Keratinocyte (primary cell): ENCODE results near the gene BMAL2. TPM values are rescaled to one million over a fixed set of nuclear protein-coding genes. Genes with fewer than 3 reads are reported as not detected.

ENCODE experiments used
- DNase-seq: peaks from one replicate; pipeline ENCODE4 v3.0.0-alpha.2; 2011; ENCODE audit warnings: low read depth, missing footprints, low spot score
- FAIRE-seq: peaks from 2 replicates; lab custom pipeline; 2011; peaks lifted over from hg19 to GRCh38; lab: Jason Lieb, UNC
- H2AFZ ChIP-seq: 2 replicates; pipeline ENCODE4 v1.6.0; 2012; ENCODE audit warnings: low read length, control low read depth, inconsistent platforms; ENCODE audit not compliant: control insufficient read depth
- H3K27ac ChIP-seq: 2 replicates; pipeline ENCODE4 v1.5.1; 2011; ENCODE audit warnings: low read length; ENCODE audit not compliant: control insufficient read depth, insufficient read depth
- H3K27me3 ChIP-seq: 3 replicates; pipeline ENCODE4 v1.6.0; 2011; ENCODE audit warnings: low read length; ENCODE audit not compliant: control insufficient read depth, insufficient read depth; ENCODE audit errors: extremely low read depth
- H3K36me3 ChIP-seq, 2 experiments: 2 replicates in 1 of 2; 3 replicates in 1 of 2; pipeline ENCODE4 v1.5.1; 2011; ENCODE audit warnings: low read length in 2 of 2, mild to moderate bottlenecking in 1 of 2; ENCODE audit not compliant: control insufficient read depth in 2 of 2, insufficient read depth in 2 of 2; ENCODE audit errors: extremely low read depth in 1 of 2
- H3K4me1 ChIP-seq: 3 replicates; pipeline ENCODE4 v1.5.1; 2011; ENCODE audit warnings: low read length; ENCODE audit not compliant: control insufficient read depth, insufficient read depth; ENCODE audit errors: extremely low read depth
- H3K4me2 ChIP-seq: 3 replicates; pipeline ENCODE4 v1.6.0; 2011; ENCODE audit warnings: low read depth, low read length; ENCODE audit not compliant: control insufficient read depth, insufficient read depth; ENCODE audit errors: extremely low read depth
- H3K4me3 ChIP-seq, 3 experiments: fragments of 200-600 bp in 1 of 3; sonication (generic) in 1 of 3; 2 replicates in 2 of 3; 3 replicates in 1 of 3; pipeline ENCODE4 v1.5.1; 2011 to 2016; ENCODE audit warnings: low read length in 3 of 3, mild to moderate bottlenecking in 3 of 3, control low read depth in 2 of 3, inconsistent platforms in 1 of 3, low read depth in 1 of 3, mixed read lengths in 1 of 3, mixed run types in 1 of 3, moderate library complexity in 1 of 3; ENCODE audit not compliant: control insufficient read depth in 2 of 3, insufficient read depth in 2 of 3; ENCODE audit errors: extremely low read depth in 1 of 3
- H3K79me2 ChIP-seq: 2 replicates; pipeline ENCODE4 v1.6.0; 2012; ENCODE audit warnings: low read length; ENCODE audit not compliant: control insufficient read depth, insufficient read depth
- H3K9ac ChIP-seq: 3 replicates; pipeline ENCODE4 v1.6.0; 2011; ENCODE audit warnings: low read length; ENCODE audit not compliant: control insufficient read depth, insufficient read depth; ENCODE audit errors: extremely low read depth
- H3K9me1 ChIP-seq: 3 replicates; pipeline ENCODE4 v1.6.0; 2011; ENCODE audit warnings: low read length; ENCODE audit not compliant: control insufficient read depth, insufficient read depth; ENCODE audit errors: extremely low read depth
- H3K9me3 ChIP-seq: 2 replicates; pipeline ENCODE4 v1.5.1; 2012; ENCODE audit warnings: low read depth, low read length; ENCODE audit not compliant: control insufficient read depth
- H4K20me1 ChIP-seq: 3 replicates; pipeline ENCODE4 v1.6.0; 2011; ENCODE audit warnings: low read length; ENCODE audit not compliant: control insufficient read depth, insufficient read depth; ENCODE audit errors: extremely low read depth
- CTCF ChIP-seq, 3 experiments: IDR thresholded peaks in 1 of 3; conservative IDR thresholded peaks in 1 of 3; optimal IDR thresholded peaks in 1 of 3; 2 replicates in 2 of 3; 3 replicates in 1 of 3; pipeline versions ENCODE3 to v1.5.1; 2011; ENCODE audit warnings: low read length in 3 of 3, mild to moderate bottlenecking in 3 of 3, moderate library complexity in 2 of 3, control low read depth in 1 of 3, inconsistent platforms in 1 of 3; ENCODE audit not compliant: insufficient read depth in 2 of 3; ENCODE audit errors: extremely low read depth in 1 of 3
- EZH2 ChIP-seq: IDR thresholded peaks from one replicate; pipeline ENCODE4 v1.6.1; 2012; ENCODE audit warnings: inconsistent platforms, mild to moderate bottlenecking, low read length, moderate library complexity
- dilution Hi-C: fragments of 300-500 bp; cut with MboI; formaldehyde crosslinking; loops from one replicate; pipeline ENCODE4 v1.7.0; 2020; ENCODE audit warnings: low sequenced_read_pairs; ENCODE audit not compliant: extremely low pct_ligation_motif_present
- polyA plus RNA-seq, 5 experiments: library from polyadenylated mRNA; depleted of rRNA in 3 of 5; stranded (reverse) in 3 of 5; stranded (forward) in 1 of 5; unstranded in 1 of 5; fragments of >200 nt; gene quantifications; 1 replicate in 1 of 5; 2 replicates in 3 of 5; 3 replicates in 1 of 5; pipeline versions ENCODE4 v1.2.1 to v1.2.3, GENCODE V29; 2011 to 2012; ENCODE audit warnings: missing spikeins in 2 of 5, low read depth in 1 of 5, low replicate concordance in 1 of 5

The BMAL2 gene
- polyA plus RNA-seq, 1 donor (not counting 4 experiments of a cell fraction or from before 2014, with no cell fraction given) = 33.6 TPM

- Histone ChIP-seq H3K36me3 (peaks cover 0 to 1% of the 10 kb centered on the region in 2 experiments), H3K27me3 (no peaks in the 10 kb centered on the region), H4K20me1 (no peaks in the 10 kb centered on the region), H2AFZ (no peak overlapping the region), H3K4me1 (peaks cover 78% of the 10 kb centered on the region), H3K9ac (no peak overlapping the region), H3K4me3 (no peak overlapping the region), H3K27ac (peak overlapping the region; percentile 97), H3K9me3 (no peaks in the 10 kb centered on the region), H3K79me2 (peaks cover 83% of the 10 kb centered on the region), H3K9me1 (no peaks in the 10 kb centered on the region), H3K4me2 (no peak overlapping the region)
- no peak for DNase-seq
- dilution Hi-C loops = no loop called here
- TF ChIP-seq EZH2 (no peak), CTCF (optimal IDR thresholded peaks at IDR 0.05 in 1 of 3, IDR thresholded peaks at IDR 0.05 in 1 of 3, conservative IDR thresholded peaks at IDR 0.05 in 1 of 3; ENCODE audit: extremely low read depth in 1 of 3, insufficient read depth in 2 of 3, low read length in 3 of 3) (no peak)
- peak; percentile 76 for FAIRE-seq
Measured at GRCh38 chr12:27338473-27338872, 5.8 kb downstream of the BMAL2 start.

GRCh38 chr12:27340971-27341370, 8.3 kb downstream of the BMAL2 start:
- Histone ChIP-seq H3K4me2 (peak overlapping the region; percentile 31), H3K27ac (peak overlapping the region; percentile 97), H3K79me2 (peaks cover 78% of the 10 kb centered on the region), H3K9ac (no peak overlapping the region), H3K36me3 (peaks cover 0 to 1% of the 10 kb centered on the region in 2 experiments), H3K9me3 (no peaks in the 10 kb centered on the region), H3K27me3 (no peaks in the 10 kb centered on the region), H3K4me3 (no peak overlapping the region), H2AFZ (no peak overlapping the region), H3K4me1 (peaks cover 79% of the 10 kb centered on the region), H3K9me1 (no peaks in the 10 kb centered on the region), H4K20me1 (no peaks in the 10 kb centered on the region)
- peak; percentile 73 for FAIRE-seq
- DNase-seq = no peak
- TF ChIP-seq CTCF (optimal IDR thresholded peaks at IDR 0.05 in 1 of 3, IDR thresholded peaks at IDR 0.05 in 1 of 3, conservative IDR thresholded peaks at IDR 0.05 in 1 of 3; ENCODE audit: extremely low read depth in 1 of 3, insufficient read depth in 2 of 3, low read length in 3 of 3) (no peak), EZH2 (no peak)
- dilution Hi-C loops = no loop called here
